Peyer's patch (tissue), 4 donors: ENCODE measurements around the gene DIP2B.

Experiments used
- POLR2A ChIP-seq, 2 donors: fragments of 450-650 bp; IDR thresholded peaks; one replicate each; pipeline ENCODE4 v1.5.1; 2017; ENCODE audit warnings: antibody characterized with exemption in 2 of 2, mild to moderate bottlenecking in 2 of 2, moderate library complexity in 2 of 2
- TF ChIP-seq, protein P1 (sequence below), 6 experiments: fragments of 450-650 bp in 4 of 6; fragments of 200-600 bp in 2 of 6; sonication (generic) in 1 of 6; IDR thresholded peaks; one replicate each; pipeline ENCODE4 v1.5.1; 2017 to 2019; ENCODE audit warnings: antibody characterized with exemption in 6 of 6, mild to moderate bottlenecking in 3 of 6, moderate library complexity in 1 of 6

DNA sequence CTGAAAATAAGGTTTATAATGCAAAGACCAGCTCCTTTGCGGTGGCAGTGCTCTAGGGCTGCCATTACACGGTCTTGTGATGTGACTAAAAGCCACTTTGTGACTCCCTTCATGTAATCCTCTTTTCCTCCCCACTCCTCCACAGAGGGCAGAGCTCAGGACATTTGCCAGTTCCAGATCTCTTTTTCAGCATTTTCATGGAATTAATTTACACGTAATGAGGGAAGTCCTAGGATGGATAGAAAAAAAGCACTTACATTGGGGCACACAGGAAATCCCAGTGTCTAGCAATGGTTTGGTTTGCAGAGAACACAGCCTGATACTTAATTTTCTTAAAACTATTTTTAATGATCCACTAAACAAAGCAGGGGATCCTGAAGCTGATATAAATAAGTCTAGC is 241.6 kb downstream of the DIP2B start:
- TF ChIP-seq, protein P1, sequence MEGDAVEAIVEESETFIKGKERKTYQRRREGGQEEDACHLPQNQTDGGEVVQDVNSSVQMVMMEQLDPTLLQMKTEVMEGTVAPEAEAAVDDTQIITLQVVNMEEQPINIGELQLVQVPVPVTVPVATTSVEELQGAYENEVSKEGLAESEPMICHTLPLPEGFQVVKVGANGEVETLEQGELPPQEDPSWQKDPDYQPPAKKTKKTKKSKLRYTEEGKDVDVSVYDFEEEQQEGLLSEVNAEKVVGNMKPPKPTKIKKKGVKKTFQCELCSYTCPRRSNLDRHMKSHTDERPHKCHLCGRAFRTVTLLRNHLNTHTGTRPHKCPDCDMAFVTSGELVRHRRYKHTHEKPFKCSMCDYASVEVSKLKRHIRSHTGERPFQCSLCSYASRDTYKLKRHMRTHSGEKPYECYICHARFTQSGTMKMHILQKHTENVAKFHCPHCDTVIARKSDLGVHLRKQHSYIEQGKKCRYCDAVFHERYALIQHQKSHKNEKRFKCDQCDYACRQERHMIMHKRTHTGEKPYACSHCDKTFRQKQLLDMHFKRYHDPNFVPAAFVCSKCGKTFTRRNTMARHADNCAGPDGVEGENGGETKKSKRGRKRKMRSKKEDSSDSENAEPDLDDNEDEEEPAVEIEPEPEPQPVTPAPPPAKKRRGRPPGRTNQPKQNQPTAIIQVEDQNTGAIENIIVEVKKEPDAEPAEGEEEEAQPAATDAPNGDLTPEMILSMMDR (IDR thresholded peaks at IDR 0.05) = no peak
- no peak for TF ChIP-seq POLR2A (IDR thresholded peaks at IDR 0.05)
